Measurements from ENCODE around the gene EBP.

- TF ChIP-seq, protein P1, sequence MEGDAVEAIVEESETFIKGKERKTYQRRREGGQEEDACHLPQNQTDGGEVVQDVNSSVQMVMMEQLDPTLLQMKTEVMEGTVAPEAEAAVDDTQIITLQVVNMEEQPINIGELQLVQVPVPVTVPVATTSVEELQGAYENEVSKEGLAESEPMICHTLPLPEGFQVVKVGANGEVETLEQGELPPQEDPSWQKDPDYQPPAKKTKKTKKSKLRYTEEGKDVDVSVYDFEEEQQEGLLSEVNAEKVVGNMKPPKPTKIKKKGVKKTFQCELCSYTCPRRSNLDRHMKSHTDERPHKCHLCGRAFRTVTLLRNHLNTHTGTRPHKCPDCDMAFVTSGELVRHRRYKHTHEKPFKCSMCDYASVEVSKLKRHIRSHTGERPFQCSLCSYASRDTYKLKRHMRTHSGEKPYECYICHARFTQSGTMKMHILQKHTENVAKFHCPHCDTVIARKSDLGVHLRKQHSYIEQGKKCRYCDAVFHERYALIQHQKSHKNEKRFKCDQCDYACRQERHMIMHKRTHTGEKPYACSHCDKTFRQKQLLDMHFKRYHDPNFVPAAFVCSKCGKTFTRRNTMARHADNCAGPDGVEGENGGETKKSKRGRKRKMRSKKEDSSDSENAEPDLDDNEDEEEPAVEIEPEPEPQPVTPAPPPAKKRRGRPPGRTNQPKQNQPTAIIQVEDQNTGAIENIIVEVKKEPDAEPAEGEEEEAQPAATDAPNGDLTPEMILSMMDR (conservative IDR thresholded peaks at IDR 0.05; ENCODE audit: low read depth in 2 of 2), result no peak
- TF ChIP-seq EZH2phosphoT487 (IDR thresholded peaks at IDR 0.05; ENCODE audit: unreplicated experiment) (no peak), REST (IDR thresholded peaks at IDR 0.05; ENCODE audit: unreplicated experiment) (no peak), POLR2AphosphoS5 (IDR thresholded peaks at IDR 0.05; ENCODE audit: low read depth) (no peak), EZH2 (IDR thresholded peaks at IDR 0.05; ENCODE audit: low read depth, unreplicated experiment) (no peak), CREB1 (CRISPR knock-in tag; IDR thresholded peaks at IDR 0.05; ENCODE audit: low read depth) (no peak), ZNF114 (CRISPR knock-in tag; IDR thresholded peaks at IDR 0.05) (no peak), JUNB (IDR thresholded peaks at IDR 0.05; ENCODE audit: unreplicated experiment) (no peak), ETS1 (IDR thresholded peaks at IDR 0.05) (no peak)
Measured at GRCh38 chrX:48538641-48539344, 17.2 kb downstream of the EBP start.

Measured in GM23338 (cell line).